HepG2 (cell line): ENCODE data around the gene ASGR1. TPM values are rescaled to one million over a fixed set of nuclear protein-coding genes. Genes with fewer than 3 reads are reported as not detected.
A peak's percentile ranks its signal among the peaks of the same experiment; 100 is the strongest.

Experiments
- ATF1 ChIP-seq: IDR thresholded peaks from 2 replicates; pipeline ENCODE4 v1.6.1; 2016; ENCODE audit warnings: mild to moderate bottlenecking, control low read depth
- GABPB1 ChIP-seq: IDR thresholded peaks from 2 replicates; pipeline ENCODE4 v1.6.1; 2016; ENCODE audit warnings: mild to moderate bottlenecking, missing genetic modification reagents, moderate library complexity, missing compliant biosample characterization
- NONO ChIP-seq, 2 experiments: fragments of 450-650 bp in 1 of 2; sonication (generic) in 1 of 2; formaldehyde crosslinking in 1 of 2; IDR thresholded peaks in 1 of 2; conservative IDR thresholded peaks in 1 of 2; 2 replicates each; pipeline versions ENCODE4 v1.6.1 to v1.8.0; 2017 to 2022; ENCODE audit warnings: mild to moderate bottlenecking in 1 of 2, missing genetic modification reagents in 1 of 2, moderate library complexity in 1 of 2
- PCBP1 ChIP-seq: fragments of 200-400 bp; formaldehyde crosslinking; IDR thresholded peaks from 2 replicates; pipeline ENCODE4 v1.6.1; 2017; ENCODE audit warnings: mild to moderate bottlenecking, low read depth, low read length, borderline replicate concordance
- SMAD3 ChIP-seq: sonication (generic); formaldehyde crosslinking; IDR thresholded peaks from 2 replicates; pipeline ENCODE4 v1.4.0; 2020; ENCODE audit warnings: missing genetic modification reagents
- TBX3 ChIP-seq: fragments of 450-650 bp; IDR thresholded peaks from 2 replicates; pipeline ENCODE4 v1.6.1; 2017; ENCODE audit warnings: antibody characterized with exemption, mild to moderate bottlenecking, inconsistent platforms, borderline replicate concordance
- XRCC5 ChIP-seq: fragments of 200-400 bp; formaldehyde crosslinking; optimal IDR thresholded peaks from 2 replicates; pipeline ENCODE3; 2017; ENCODE audit warnings: mild to moderate bottlenecking, low read length
- ZNF460 ChIP-seq: sonication (generic); formaldehyde crosslinking; IDR thresholded peaks from 2 replicates; pipeline ENCODE4 v1.5.1; 2020; ENCODE audit warnings: missing genetic modification reagents, mild to moderate bottlenecking, borderline replicate concordance
- ZNF547 ChIP-seq: sonication (generic); formaldehyde crosslinking; IDR thresholded peaks from 2 replicates; pipeline ENCODE4 v1.5.1; 2020; ENCODE audit warnings: mild to moderate bottlenecking, missing genetic modification reagents
- ZNF674 ChIP-seq: sonication (generic); formaldehyde crosslinking; IDR thresholded peaks from 2 replicates; pipeline ENCODE4 v1.5.0; 2020; ENCODE audit warnings: low read depth, mild to moderate bottlenecking, missing genetic modification reagents
- ZNF746 ChIP-seq: sonication (generic); formaldehyde crosslinking; IDR thresholded peaks from 2 replicates; pipeline ENCODE4 v1.8.0; 2022; ENCODE audit warnings: mild to moderate bottlenecking, missing genetic modification reagents
- ZNF816 ChIP-seq: sonication (generic); formaldehyde crosslinking; IDR thresholded peaks from 2 replicates; pipeline ENCODE4 v1.8.0; 2022; ENCODE audit warnings: missing genetic modification reagents, mild to moderate bottlenecking, borderline replicate concordance
- ZNF841 ChIP-seq: sonication (generic); formaldehyde crosslinking; IDR thresholded peaks from 2 replicates; pipeline ENCODE4 v1.8.1; 2023; ENCODE audit warnings: missing genetic modification reagents, borderline replicate concordance
- polyA plus RNA-seq, 8 experiments: library from polyadenylated mRNA; depleted of rRNA in 3 of 8; stranded (reverse) in 7 of 8; unstranded in 1 of 8; fragments of >200 nt; fragmentation: Illumina TruSeq in 4 of 8; extraction: Trizol in 4 of 8; gene quantifications; 2 replicates each; pipeline versions ENCODE4 v1.2.1 to v1.2.3, GENCODE V29; 2011 to 2016; ENCODE audit warnings: low read depth in 4 of 8, missing spikeins in 1 of 8, mixed read lengths in 1 of 8; ENCODE audit not compliant: insufficient read depth in 1 of 8
- total RNA-seq, 5 experiments: library from RNA; depleted of rRNA; stranded (reverse); fragments of >200 nt; fragmentation: Illumina TruSeq; extraction: Trizol; gene quantifications; 2 replicates each; pipeline ENCODE4 v1.2.3, GENCODE V29; 2016; ENCODE audit warnings: low read depth in 1 of 5
- TF ChIP-seq, protein P1 (sequence below): sonication (generic); formaldehyde crosslinking; IDR thresholded peaks from 2 replicates; pipeline ENCODE4 v1.4.0; 2020; ENCODE audit warnings: missing genetic modification reagents
- TF ChIP-seq, protein P2 (sequence below): sonication (generic); formaldehyde crosslinking; IDR thresholded peaks from 2 replicates; pipeline ENCODE4 v1.5.1; 2020; ENCODE audit warnings: mild to moderate bottlenecking, missing genetic modification reagents, moderate library complexity
- TF ChIP-seq, protein P3 (sequence below): IDR thresholded peaks from 2 replicates; pipeline ENCODE4 v1.6.1; 2016; ENCODE audit warnings: low read depth, borderline replicate concordance
- TF ChIP-seq, protein P4 (sequence below): IDR thresholded peaks from 2 replicates; pipeline ENCODE4 v1.6.1; 2016; ENCODE audit warnings: low read depth, missing genetic modification reagents, missing compliant biosample characterization

ASGR1 gene
- total and polyA plus RNA-seq, 2 of the 13 experiments (the other 11 are each of a cell fraction or from before 2014, with no cell fraction given), result 353 to 796 TPM

DNA sequence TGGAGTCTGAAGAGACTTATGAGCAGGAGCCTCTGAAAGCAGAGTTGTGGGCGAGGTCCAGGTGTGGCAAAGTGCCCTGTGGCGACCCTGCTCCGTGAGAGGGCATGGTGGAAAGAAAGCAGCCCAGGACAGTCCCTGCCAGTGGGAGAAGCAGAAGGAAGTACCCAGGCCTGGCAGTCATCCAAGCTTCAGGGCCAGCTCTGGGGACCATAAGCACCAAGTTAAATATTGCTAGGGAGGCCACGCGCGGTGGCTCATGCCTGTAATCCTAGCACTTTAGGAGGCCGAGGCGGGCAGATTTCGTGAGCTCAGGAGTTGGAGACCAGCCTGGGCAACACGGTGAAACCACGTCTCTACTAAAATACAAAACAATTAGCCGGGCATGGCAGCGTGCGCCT lies 4.9 kb upstream of the ASGR1 start (continued):
- TF ChIP-seq TBX3 (no peak), SMAD3 (CRISPR knock-in tag) (peak; percentile 47; the same call in 1 of the 2 replicates), ZNF460 (CRISPR knock-in tag) (no peak; the same call in 1 of the 2 replicates), ZNF674 (CRISPR knock-in tag) (no peak), XRCC5 (no peak), GABPB1 (CRISPR knock-in tag) (peak; percentile 11; the same call in 1 of the 2 replicates), ZNF841 (CRISPR knock-in tag) (no peak), ZNF816 (no peak), ATF1 (CRISPR knock-in tag) (no peak), ZNF746 (CRISPR knock-in tag) (no peak), PCBP1 (no peak), ZNF547 (CRISPR knock-in tag) (no peak; the same call in 1 of the 2 replicates), NONO (IDR thresholded peaks at IDR 0.05) (no peak), NONO (CRISPR knock-in tag; conservative IDR thresholded peaks at IDR 0.05) (no peak)
- TF ChIP-seq, protein P1, sequence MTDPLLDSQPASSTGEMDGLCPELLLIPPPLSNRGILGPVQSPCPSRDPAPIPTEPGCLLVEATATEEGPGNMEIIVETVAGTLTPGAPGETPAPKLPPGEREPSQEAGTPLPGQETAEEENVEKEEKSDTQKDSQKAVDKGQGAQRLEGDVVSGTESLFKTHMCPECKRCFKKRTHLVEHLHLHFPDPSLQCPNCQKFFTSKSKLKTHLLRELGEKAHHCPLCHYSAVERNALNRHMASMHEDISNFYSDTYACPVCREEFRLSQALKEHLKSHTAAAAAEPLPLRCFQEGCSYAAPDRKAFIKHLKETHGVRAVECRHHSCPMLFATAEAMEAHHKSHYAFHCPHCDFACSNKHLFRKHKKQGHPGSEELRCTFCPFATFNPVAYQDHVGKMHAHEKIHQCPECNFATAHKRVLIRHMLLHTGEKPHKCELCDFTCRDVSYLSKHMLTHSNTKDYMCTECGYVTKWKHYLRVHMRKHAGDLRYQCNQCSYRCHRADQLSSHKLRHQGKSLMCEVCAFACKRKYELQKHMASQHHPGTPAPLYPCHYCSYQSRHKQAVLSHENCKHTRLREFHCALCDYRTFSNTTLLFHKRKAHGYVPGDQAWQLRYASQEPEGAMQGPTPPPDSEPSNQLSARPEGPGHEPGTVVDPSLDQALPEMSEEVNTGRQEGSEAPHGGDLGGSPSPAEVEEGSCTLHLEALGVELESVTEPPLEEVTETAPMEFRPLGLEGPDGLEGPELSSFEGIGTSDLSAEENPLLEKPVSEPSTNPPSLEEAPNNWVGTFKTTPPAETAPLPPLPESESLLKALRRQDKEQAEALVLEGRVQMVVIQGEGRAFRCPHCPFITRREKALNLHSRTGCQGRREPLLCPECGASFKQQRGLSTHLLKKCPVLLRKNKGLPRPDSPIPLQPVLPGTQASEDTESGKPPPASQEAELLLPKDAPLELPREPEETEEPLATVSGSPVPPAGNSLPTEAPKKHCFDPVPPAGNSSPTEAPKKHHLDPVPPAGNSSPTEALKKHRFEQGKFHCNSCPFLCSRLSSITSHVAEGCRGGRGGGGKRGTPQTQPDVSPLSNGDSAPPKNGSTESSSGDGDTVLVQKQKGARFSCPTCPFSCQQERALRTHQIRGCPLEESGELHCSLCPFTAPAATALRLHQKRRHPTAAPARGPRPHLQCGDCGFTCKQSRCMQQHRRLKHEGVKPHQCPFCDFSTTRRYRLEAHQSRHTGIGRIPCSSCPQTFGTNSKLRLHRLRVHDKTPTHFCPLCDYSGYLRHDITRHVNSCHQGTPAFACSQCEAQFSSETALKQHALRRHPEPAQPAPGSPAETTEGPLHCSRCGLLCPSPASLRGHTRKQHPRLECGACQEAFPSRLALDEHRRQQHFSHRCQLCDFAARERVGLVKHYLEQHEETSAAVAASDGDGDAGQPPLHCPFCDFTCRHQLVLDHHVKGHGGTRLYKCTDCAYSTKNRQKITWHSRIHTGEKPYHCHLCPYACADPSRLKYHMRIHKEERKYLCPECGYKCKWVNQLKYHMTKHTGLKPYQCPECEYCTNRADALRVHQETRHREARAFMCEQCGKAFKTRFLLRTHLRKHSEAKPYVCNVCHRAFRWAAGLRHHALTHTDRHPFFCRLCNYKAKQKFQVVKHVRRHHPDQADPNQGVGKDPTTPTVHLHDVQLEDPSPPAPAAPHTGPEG, result no peak
- TF ChIP-seq, protein P2, sequence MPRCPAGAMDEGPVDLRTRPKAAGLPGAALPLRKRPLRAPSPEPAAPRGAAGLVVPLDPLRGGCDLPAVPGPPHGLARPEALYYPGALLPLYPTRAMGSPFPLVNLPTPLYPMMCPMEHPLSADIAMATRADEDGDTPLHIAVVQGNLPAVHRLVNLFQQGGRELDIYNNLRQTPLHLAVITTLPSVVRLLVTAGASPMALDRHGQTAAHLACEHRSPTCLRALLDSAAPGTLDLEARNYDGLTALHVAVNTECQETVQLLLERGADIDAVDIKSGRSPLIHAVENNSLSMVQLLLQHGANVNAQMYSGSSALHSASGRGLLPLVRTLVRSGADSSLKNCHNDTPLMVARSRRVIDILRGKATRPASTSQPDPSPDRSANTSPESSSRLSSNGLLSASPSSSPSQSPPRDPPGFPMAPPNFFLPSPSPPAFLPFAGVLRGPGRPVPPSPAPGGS (CRISPR knock-in tag), result no peak
- TF ChIP-seq, protein P3, sequence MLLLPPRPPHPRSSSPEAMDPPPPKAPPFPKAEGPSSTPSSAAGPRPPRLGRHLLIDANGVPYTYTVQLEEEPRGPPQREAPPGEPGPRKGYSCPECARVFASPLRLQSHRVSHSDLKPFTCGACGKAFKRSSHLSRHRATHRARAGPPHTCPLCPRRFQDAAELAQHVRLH (CRISPR knock-in tag), result no peak; the same call in 1 of the 2 replicates
- TF ChIP-seq, protein P4, sequence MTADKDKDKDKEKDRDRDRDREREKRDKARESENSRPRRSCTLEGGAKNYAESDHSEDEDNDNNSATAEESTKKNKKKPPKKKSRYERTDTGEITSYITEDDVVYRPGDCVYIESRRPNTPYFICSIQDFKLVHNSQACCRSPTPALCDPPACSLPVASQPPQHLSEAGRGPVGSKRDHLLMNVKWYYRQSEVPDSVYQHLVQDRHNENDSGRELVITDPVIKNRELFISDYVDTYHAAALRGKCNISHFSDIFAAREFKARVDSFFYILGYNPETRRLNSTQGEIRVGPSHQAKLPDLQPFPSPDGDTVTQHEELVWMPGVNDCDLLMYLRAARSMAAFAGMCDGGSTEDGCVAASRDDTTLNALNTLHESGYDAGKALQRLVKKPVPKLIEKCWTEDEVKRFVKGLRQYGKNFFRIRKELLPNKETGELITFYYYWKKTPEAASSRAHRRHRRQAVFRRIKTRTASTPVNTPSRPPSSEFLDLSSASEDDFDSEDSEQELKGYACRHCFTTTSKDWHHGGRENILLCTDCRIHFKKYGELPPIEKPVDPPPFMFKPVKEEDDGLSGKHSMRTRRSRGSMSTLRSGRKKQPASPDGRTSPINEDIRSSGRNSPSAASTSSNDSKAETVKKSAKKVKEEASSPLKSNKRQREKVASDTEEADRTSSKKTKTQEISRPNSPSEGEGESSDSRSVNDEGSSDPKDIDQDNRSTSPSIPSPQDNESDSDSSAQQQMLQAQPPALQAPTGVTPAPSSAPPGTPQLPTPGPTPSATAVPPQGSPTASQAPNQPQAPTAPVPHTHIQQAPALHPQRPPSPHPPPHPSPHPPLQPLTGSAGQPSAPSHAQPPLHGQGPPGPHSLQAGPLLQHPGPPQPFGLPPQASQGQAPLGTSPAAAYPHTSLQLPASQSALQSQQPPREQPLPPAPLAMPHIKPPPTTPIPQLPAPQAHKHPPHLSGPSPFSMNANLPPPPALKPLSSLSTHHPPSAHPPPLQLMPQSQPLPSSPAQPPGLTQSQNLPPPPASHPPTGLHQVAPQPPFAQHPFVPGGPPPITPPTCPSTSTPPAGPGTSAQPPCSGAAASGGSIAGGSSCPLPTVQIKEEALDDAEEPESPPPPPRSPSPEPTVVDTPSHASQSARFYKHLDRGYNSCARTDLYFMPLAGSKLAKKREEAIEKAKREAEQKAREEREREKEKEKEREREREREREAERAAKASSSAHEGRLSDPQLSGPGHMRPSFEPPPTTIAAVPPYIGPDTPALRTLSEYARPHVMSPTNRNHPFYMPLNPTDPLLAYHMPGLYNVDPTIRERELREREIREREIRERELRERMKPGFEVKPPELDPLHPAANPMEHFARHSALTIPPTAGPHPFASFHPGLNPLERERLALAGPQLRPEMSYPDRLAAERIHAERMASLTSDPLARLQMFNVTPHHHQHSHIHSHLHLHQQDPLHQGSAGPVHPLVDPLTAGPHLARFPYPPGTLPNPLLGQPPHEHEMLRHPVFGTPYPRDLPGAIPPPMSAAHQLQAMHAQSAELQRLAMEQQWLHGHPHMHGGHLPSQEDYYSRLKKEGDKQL (CRISPR knock-in tag), result no peak
